GM20000 (cell line): Measurements from ENCODE around the gene FRAS1.

Experiments
- DNase-seq: peaks from one replicate; pipeline ENCODE4 v3.0.0; 2012; ENCODE audit warnings: low spot score
- CTCF ChIP-seq: IDR thresholded peaks from 2 replicates; pipeline ENCODE4 v1.5.1; 2012; ENCODE audit warnings: mild to moderate bottlenecking, control low read depth; ENCODE audit errors: extremely low read depth, missing control alignments

Gene FRAS1

GRCh38 chr4:78138252-78138651 lies 81.1 kb downstream of the FRAS1 start:
- TF ChIP-seq CTCF: no peak
- no peak for DNase-seq

- no peak for TF ChIP-seq CTCF
- DNase-seq: no peak
Measured at GRCh38 chr4:78143634-78144033, 86.5 kb downstream of the FRAS1 start.

- no peak for DNase-seq
- no peak for TF ChIP-seq CTCF
Measured at GRCh38 chr4:78145008-78145407, 87.9 kb downstream of the FRAS1 start.

GRCh38 chr4:78145622-78146021 lies 88.5 kb downstream of the FRAS1 start:
- no peak for TF ChIP-seq CTCF
- DNase-seq: no peak

GRCh38 chr4:78149751-78150542 lies 92.8 kb downstream of the FRAS1 start:
- DNase-seq: no peak
- TF ChIP-seq CTCF: no peak

GRCh38 chr4:78150543-78150864 lies 93.4 kb downstream of the FRAS1 start:
- TF ChIP-seq CTCF: no peak
- DNase-seq: no peak

GRCh38 chr4:78152795-78153194 lies 95.7 kb downstream of the FRAS1 start:
- DNase-seq: no peak
- no peak for TF ChIP-seq CTCF
